Measurements from ENCODE around the gene COL9A3.

COL9A3 gene

GRCh38 chr20:62812181-62812906, 4.5 kb upstream of the COL9A3 start:
- no peak for DNase-seq

- DNase-seq = no peak
Measured at GRCh38 chr20:62812907-62813200, 4.0 kb upstream of the COL9A3 start.

GRCh38 chr20:62813588-62813987, 3.3 kb upstream of the COL9A3 start:
- DNase-seq = no peak

- no peak for DNase-seq
Measured at GRCh38 chr20:62814060-62814708, 2.7 kb upstream of the COL9A3 start.

GRCh38 chr20:62814709-62815065, 2.2 kb upstream of the COL9A3 start:
- no peak for DNase-seq

GRCh38 chr20:62815066-62815991, 1.5 kb upstream of the COL9A3 start:
- DNase-seq = no peak

- DNase-seq = no peak
Measured at GRCh38 chr20:62816031-62816883, 593 bp upstream of the COL9A3 start.

- no peak for DNase-seq
Measured at GRCh38 chr20:62817975-62818591, 1.2 kb downstream of the COL9A3 start.

GRCh38 chr20:62818592-62819493, 2.0 kb downstream of the COL9A3 start:
- DNase-seq = peak; percentile 84

- no peak for DNase-seq
Measured at GRCh38 chr20:62819494-62820174, 2.8 kb downstream of the COL9A3 start.

GRCh38 chr20:62820208-62820961, 3.5 kb downstream of the COL9A3 start:
- no peak for DNase-seq

- DNase-seq = no peak
Measured at GRCh38 chr20:62820962-62821725, 4.3 kb downstream of the COL9A3 start.

- no peak for DNase-seq
Measured at GRCh38 chr20:62821726-62822210, 4.9 kb downstream of the COL9A3 start.

GRCh38 chr20:62822239-62822787, 5.5 kb downstream of the COL9A3 start:
- no peak for DNase-seq

- no peak for DNase-seq
Measured at GRCh38 chr20:62822788-62823651, 6.2 kb downstream of the COL9A3 start.

GRCh38 chr20:62823688-62824475, 7.0 kb downstream of the COL9A3 start:
- no peak for DNase-seq

Data from right forelimb (tissue), 1 donor.